Muscle layer of colon (tissue), 2 donors: ENCODE data around the gene ARID1B.

Experiments
- H3K27ac ChIP-seq: one replicate; pipeline ENCODE4 v1.7.0; 2013; ENCODE audit warnings: low read depth, mild to moderate bottlenecking, low read length, moderate library complexity
- H3K27me3 ChIP-seq, 2 donors: one replicate each; pipeline ENCODE4 v1.7.0; 2013; ENCODE audit warnings: low read length in 2 of 2, mild to moderate bottlenecking in 2 of 2; ENCODE audit not compliant: insufficient read depth in 2 of 2, control insufficient read depth in 1 of 2
- H3K36me3 ChIP-seq: one replicate; pipeline ENCODE4 v1.7.0; 2013; ENCODE audit warnings: mild to moderate bottlenecking, low read length; ENCODE audit not compliant: insufficient read depth
- H3K4me1 ChIP-seq: one replicate; pipeline ENCODE4 v1.7.0; 2013; ENCODE audit warnings: mild to moderate bottlenecking, low read length; ENCODE audit not compliant: insufficient read depth
- H3K4me3 ChIP-seq, 2 donors: one replicate each; pipeline ENCODE4 v1.7.0; 2013; ENCODE audit warnings: low read length in 2 of 2, low read depth in 1 of 2, mild to moderate bottlenecking in 1 of 2, moderate library complexity in 1 of 2
- H3K9ac ChIP-seq: one replicate; pipeline ENCODE4 v1.7.0; 2013; ENCODE audit warnings: low read length
- H3K9me3 ChIP-seq: one replicate; pipeline ENCODE4 v1.7.0; 2013; ENCODE audit warnings: mild to moderate bottlenecking, low read length
- donor health status: abdominal sarcoma.
- donor health status: Adenocarcinoma of cecum.

The ARID1B gene

GRCh38 chr6:157238346-157238745, 461.2 kb downstream of the ARID1B start:
- Histone ChIP-seq H3K4me1 (peaks cover 31% of the 10 kb centered on the region), H3K27me3 (peaks cover 0 to 5% of the 10 kb centered on the region in 2 donors), H3K9ac (no peak overlapping the region), H3K9me3 (no peaks in the 10 kb centered on the region), H3K27ac (no peak overlapping the region), H3K4me3 (no peak overlapping the region), H3K36me3 (no peaks in the 10 kb centered on the region)

GRCh38 chr6:157239148-157239547, 462.0 kb downstream of the ARID1B start:
- Histone ChIP-seq H3K27ac (no peak overlapping the region), H3K27me3 (peaks cover 0 to 5% of the 10 kb centered on the region in 2 donors), H3K4me3 (no peak overlapping the region), H3K9me3 (no peaks in the 10 kb centered on the region), H3K36me3 (no peaks in the 10 kb centered on the region), H3K9ac (no peak overlapping the region), H3K4me1 (peaks cover 31% of the 10 kb centered on the region)

- peak overlapping the region; percentile 65 for H3K9ac ChIP-seq
- peak overlapping the region; percentile 52 for H3K27ac ChIP-seq
- H3K27me3 ChIP-seq: peaks cover 0 to 5% of the 10 kb centered on the region in 2 donors
- H3K4me3 ChIP-seq: peak overlapping the region in 1 of 2 donors; percentile 74
- H3K4me1 ChIP-seq: peaks cover 36% of the 10 kb centered on the region
- H3K36me3 ChIP-seq: no peaks in the 10 kb centered on the region
- H3K9me3 ChIP-seq: no peaks in the 10 kb centered on the region
Observed at GRCh38 chr6:157239671-157240058, 462.5 kb downstream of the ARID1B start.

- H3K36me3 ChIP-seq: no peaks in the 10 kb centered on the region
- H3K9me3 ChIP-seq: no peaks in the 10 kb centered on the region
- H3K27me3 ChIP-seq: no peaks in the 10 kb centered on the region
- H3K4me3 ChIP-seq: peak overlapping the region; percentile 39 to 74
- H3K27ac ChIP-seq: peak overlapping the region; percentile 52
- H3K4me1 ChIP-seq: peaks cover 33% of the 10 kb centered on the region
- peak overlapping the region; percentile 65 for H3K9ac ChIP-seq
Observed at GRCh38 chr6:157240059-157240959, 463.1 kb downstream of the ARID1B start.

GRCh38 chr6:157240960-157241311, 463.8 kb downstream of the ARID1B start:
- no peaks in the 10 kb centered on the region for H3K27me3 ChIP-seq
- H3K4me1 ChIP-seq: peaks cover 30% of the 10 kb centered on the region
- H3K4me3 ChIP-seq: no peak overlapping the region
- no peak overlapping the region for H3K27ac ChIP-seq
- no peak overlapping the region for H3K9ac ChIP-seq
- H3K36me3 ChIP-seq: no peaks in the 10 kb centered on the region
- no peaks in the 10 kb centered on the region for H3K9me3 ChIP-seq

- Histone ChIP-seq H3K9ac (no peak overlapping the region), H3K27me3 (no peaks in the 10 kb centered on the region), H3K27ac (no peak overlapping the region), H3K36me3 (no peaks in the 10 kb centered on the region), H3K4me1 (peaks cover 25% of the 10 kb centered on the region), H3K4me3 (no peak overlapping the region), H3K9me3 (no peaks in the 10 kb centered on the region)
Observed at GRCh38 chr6:157242791-157243190, 465.6 kb downstream of the ARID1B start.

GRCh38 chr6:157244175-157244574, 467.0 kb downstream of the ARID1B start:
- H3K27ac ChIP-seq: no peak overlapping the region
- H3K9ac ChIP-seq: no peak overlapping the region
- no peak overlapping the region for H3K4me3 ChIP-seq
- no peaks in the 10 kb centered on the region for H3K9me3 ChIP-seq
- H3K4me1 ChIP-seq: peaks cover 25% of the 10 kb centered on the region
- no peaks in the 10 kb centered on the region for H3K36me3 ChIP-seq
- no peaks in the 10 kb centered on the region for H3K27me3 ChIP-seq

GRCh38 chr6:157244780-157245179, 467.6 kb downstream of the ARID1B start:
- no peaks in the 10 kb centered on the region for H3K36me3 ChIP-seq
- H3K27me3 ChIP-seq: no peaks in the 10 kb centered on the region
- H3K4me3 ChIP-seq: no peak overlapping the region
- H3K9ac ChIP-seq: no peak overlapping the region
- H3K4me1 ChIP-seq: peaks cover 20% of the 10 kb centered on the region
- H3K9me3 ChIP-seq: no peaks in the 10 kb centered on the region
- H3K27ac ChIP-seq: no peak overlapping the region

- Histone ChIP-seq H3K4me3 (no peak overlapping the region), H3K9me3 (no peaks in the 10 kb centered on the region), H3K36me3 (no peaks in the 10 kb centered on the region), H3K9ac (no peak overlapping the region), H3K27me3 (no peaks in the 10 kb centered on the region), H3K4me1 (peaks cover 13% of the 10 kb centered on the region), H3K27ac (no peak overlapping the region)
Observed at GRCh38 chr6:157245436-157245835, 468.3 kb downstream of the ARID1B start.

GRCh38 chr6:157246048-157246630, 469.0 kb downstream of the ARID1B start:
- peaks cover 8% of the 10 kb centered on the region for H3K4me1 ChIP-seq
- H3K4me3 ChIP-seq: no peak overlapping the region
- H3K27me3 ChIP-seq: no peaks in the 10 kb centered on the region
- H3K36me3 ChIP-seq: no peaks in the 10 kb centered on the region
- H3K9ac ChIP-seq: no peak overlapping the region
- no peaks in the 10 kb centered on the region for H3K9me3 ChIP-seq
- no peak overlapping the region for H3K27ac ChIP-seq

- H3K9ac ChIP-seq: no peak overlapping the region
- no peak overlapping the region for H3K4me3 ChIP-seq
- no peak overlapping the region for H3K27ac ChIP-seq
- H3K9me3 ChIP-seq: no peaks in the 10 kb centered on the region
- H3K27me3 ChIP-seq: no peaks in the 10 kb centered on the region
- no peaks in the 10 kb centered on the region for H3K36me3 ChIP-seq
- peaks cover 8% of the 10 kb centered on the region for H3K4me1 ChIP-seq
Observed at GRCh38 chr6:157246771-157247484, 469.8 kb downstream of the ARID1B start.
